Mesenchymal stem cell (in vitro differentiated cells and primary cell): Measurements from ENCODE around the gene TEKT5.

Experiments used
- DNase-seq: peaks from one replicate; pipeline ENCODE4 v3.0.0-alpha.2; 2013
- H2AFZ ChIP-seq: one replicate; pipeline ENCODE4 v1.6.1; 2013; ENCODE audit warnings: low read depth, mild to moderate bottlenecking, control low read depth, inconsistent platforms, low read length, moderate library complexity
- H2AK5ac ChIP-seq: 2 replicates; pipeline ENCODE4 v1.6.1; 2013; ENCODE audit warnings: low read length, moderate library complexity, mild to moderate bottlenecking, inconsistent platforms; ENCODE audit not compliant: severe bottlenecking
- H2BK120ac ChIP-seq: one replicate; pipeline ENCODE4 v1.6.1; 2013; ENCODE audit warnings: low read depth, mild to moderate bottlenecking, inconsistent platforms, low read length, moderate library complexity
- H2BK12ac ChIP-seq, 2 experiments: one replicate each; pipeline ENCODE4 v1.6.1; 2013; ENCODE audit warnings: inconsistent platforms in 2 of 2, low read length in 2 of 2, mild to moderate bottlenecking in 2 of 2, moderate library complexity in 2 of 2, control low read depth in 1 of 2
- H2BK15ac ChIP-seq: one replicate; pipeline ENCODE4 v1.6.1; 2013; ENCODE audit warnings: mild to moderate bottlenecking, low read depth, inconsistent platforms; ENCODE audit not compliant: poor library complexity, severe bottlenecking
- H2BK5ac ChIP-seq: 2 replicates; pipeline ENCODE4 v1.6.1; 2013; ENCODE audit warnings: low read depth, mild to moderate bottlenecking, low read length, control low read depth, inconsistent platforms; ENCODE audit not compliant: poor library complexity, severe bottlenecking
- H3K14ac ChIP-seq, 2 experiments: one replicate each; pipeline ENCODE4 v1.6.1; 2013; ENCODE audit warnings: inconsistent platforms in 2 of 2, low read length in 2 of 2, control low read depth in 1 of 2, mild to moderate bottlenecking in 1 of 2, moderate library complexity in 1 of 2
- H3K18ac ChIP-seq, 2 experiments: one replicate each; pipeline ENCODE4 v1.6.1; 2013; ENCODE audit warnings: inconsistent platforms in 2 of 2, low read length in 2 of 2, control low read depth in 1 of 2, low read depth in 1 of 2, mild to moderate bottlenecking in 1 of 2
- H3K23ac ChIP-seq, 2 experiments: one replicate each; pipeline ENCODE4 v1.6.1; 2013; ENCODE audit warnings: inconsistent platforms in 2 of 2, low read length in 2 of 2, mild to moderate bottlenecking in 2 of 2, moderate library complexity in 2 of 2, control low read depth in 1 of 2
- H3K27ac ChIP-seq: 2 replicates; pipeline ENCODE4 v1.5.1; 2013; ENCODE audit warnings: mild to moderate bottlenecking, moderate library complexity, low read length, control low read depth, inconsistent platforms; ENCODE audit not compliant: poor library complexity, severe bottlenecking
- H3K27me3 ChIP-seq, 2 experiments: 2 replicates each; pipeline versions ENCODE4 v1.6.1 to v1.7.0; 2013; ENCODE audit warnings: low read length in 2 of 2, mild to moderate bottlenecking in 2 of 2, moderate library complexity in 2 of 2, control low read depth in 1 of 2, inconsistent platforms in 1 of 2; ENCODE audit not compliant: control insufficient read depth in 1 of 2, insufficient read depth in 1 of 2
- H3K36me3 ChIP-seq, 2 experiments: 2 replicates each; pipeline versions ENCODE4 v1.6.1 to v1.7.0; 2013; ENCODE audit warnings: low read length in 2 of 2, control low read depth in 1 of 2, inconsistent platforms in 1 of 2, low read depth in 1 of 2, mild to moderate bottlenecking in 1 of 2; ENCODE audit not compliant: insufficient read depth in 2 of 2, control insufficient read depth in 1 of 2
- H3K4ac ChIP-seq, 2 experiments: one replicate each; pipeline ENCODE4 v1.6.1; 2013; ENCODE audit warnings: inconsistent platforms in 2 of 2, low read length in 2 of 2, mild to moderate bottlenecking in 2 of 2, moderate library complexity in 2 of 2, control low read depth in 1 of 2, low read depth in 1 of 2
- H3K4me1 ChIP-seq: 2 replicates; pipeline ENCODE4 v1.6.1; 2013; ENCODE audit warnings: low read depth, low read length, control low read depth; ENCODE audit not compliant: control insufficient read depth, insufficient read depth
- H3K4me2 ChIP-seq: 2 replicates; pipeline ENCODE4 v1.6.1; 2013; ENCODE audit warnings: low read length, mild to moderate bottlenecking, inconsistent platforms; ENCODE audit not compliant: poor library complexity, severe bottlenecking
- H3K4me3 ChIP-seq, 2 experiments: 2 replicates each; pipeline versions ENCODE4 v1.5.1 to v1.7.0; 2013; ENCODE audit warnings: low read length in 2 of 2, mild to moderate bottlenecking in 2 of 2, control low read depth in 1 of 2, low read depth in 1 of 2; ENCODE audit not compliant: insufficient read depth in 1 of 2
- H3K79me1 ChIP-seq: replicated peaks from 2 replicates; pipeline ENCODE4 v1.6.1; 2013; ENCODE audit warnings: mild to moderate bottlenecking, control low read depth, low read length, inconsistent platforms; ENCODE audit not compliant: poor library complexity, severe bottlenecking
- H3K9ac ChIP-seq: 2 replicates; pipeline ENCODE4 v1.7.0; 2013; ENCODE audit warnings: mild to moderate bottlenecking, low read length, moderate library complexity
- H3K9me3 ChIP-seq: 2 replicates; pipeline ENCODE4 v1.7.0; 2013; ENCODE audit warnings: mild to moderate bottlenecking, low read length; ENCODE audit not compliant: control insufficient read depth
- H4K8ac ChIP-seq: one replicate; pipeline ENCODE4 v1.6.1; 2013; ENCODE audit warnings: inconsistent platforms, mild to moderate bottlenecking, low read length, moderate library complexity
- H4K91ac ChIP-seq: one replicate; pipeline ENCODE4 v1.6.1; 2013; ENCODE audit warnings: mild to moderate bottlenecking, low read length, inconsistent platforms
- WGBS: methylation state at CpG from one replicate; pipeline ENCODE4 v1.1.7; 2013; ENCODE audit warnings: mixed read lengths; 5-methylcytosine and 5-hydroxymethylcytosine counted together

The TEKT5 gene

GRCh38 chr16:10665166-10665565 is 29.6 kb downstream of the TEKT5 start:
- no peak overlapping the region for H2AFZ ChIP-seq
- no peak overlapping the region for H2BK5ac ChIP-seq
- no peak overlapping the region for H2BK15ac ChIP-seq
- peaks cover 8 to 44% of the 10 kb centered on the region in 2 experiments for H3K27me3 ChIP-seq
- no peaks in the 10 kb centered on the region for H3K36me3 ChIP-seq
- H3K4me1 ChIP-seq, result no peaks in the 10 kb centered on the region
- H3K18ac ChIP-seq, result no peak overlapping the region
- H3K4me2 ChIP-seq, result no peak overlapping the region
- H4K8ac ChIP-seq, result no peak overlapping the region
- H3K79me1 ChIP-seq, result no peaks in the 10 kb centered on the region
- no peaks in the 10 kb centered on the region for H3K9me3 ChIP-seq
- no peak overlapping the region for H3K4me3 ChIP-seq
- no peak overlapping the region for H3K4ac ChIP-seq
- H4K91ac ChIP-seq, result no peak overlapping the region
- no peak overlapping the region for H3K23ac ChIP-seq
- H3K14ac ChIP-seq, result no peak overlapping the region
- H2AK5ac ChIP-seq, result no peak overlapping the region
- H3K27ac ChIP-seq, result no peak overlapping the region
- H2BK12ac ChIP-seq, result no peak overlapping the region
- H3K9ac ChIP-seq, result no peak overlapping the region
- DNase-seq, result no peak
- H2BK120ac ChIP-seq, result no peak overlapping the region
- 86% methylated on average over 7 of the region's 7 CpGs for WGBS

- no peak overlapping the region for H3K4me2 ChIP-seq
- H3K4ac ChIP-seq, result no peak overlapping the region
- H3K36me3 ChIP-seq, result no peaks in the 10 kb centered on the region
- H3K18ac ChIP-seq, result no peak overlapping the region
- no peak overlapping the region for H2AFZ ChIP-seq
- no peaks in the 10 kb centered on the region for H3K4me1 ChIP-seq
- no peak overlapping the region for H3K4me3 ChIP-seq
- H2BK12ac ChIP-seq, result no peak overlapping the region
- H3K9me3 ChIP-seq, result no peaks in the 10 kb centered on the region
- 85% methylated on average over 2 of the region's 2 CpGs for WGBS
- H3K9ac ChIP-seq, result no peak overlapping the region
- peaks cover 8 to 44% of the 10 kb centered on the region in 2 experiments for H3K27me3 ChIP-seq
- no peak overlapping the region for H3K27ac ChIP-seq
- H2AK5ac ChIP-seq, result no peak overlapping the region
- H4K8ac ChIP-seq, result no peak overlapping the region
- no peaks in the 10 kb centered on the region for H3K79me1 ChIP-seq
- H4K91ac ChIP-seq, result no peak overlapping the region
- DNase-seq, result no peak
- no peak overlapping the region for H3K14ac ChIP-seq
- H3K23ac ChIP-seq, result no peak overlapping the region
- H2BK120ac ChIP-seq, result no peak overlapping the region
- no peak overlapping the region for H2BK15ac ChIP-seq
- H2BK5ac ChIP-seq, result no peak overlapping the region
Measured at GRCh38 chr16:10664720-10665126, 30.0 kb downstream of the TEKT5 start.

DNA sequence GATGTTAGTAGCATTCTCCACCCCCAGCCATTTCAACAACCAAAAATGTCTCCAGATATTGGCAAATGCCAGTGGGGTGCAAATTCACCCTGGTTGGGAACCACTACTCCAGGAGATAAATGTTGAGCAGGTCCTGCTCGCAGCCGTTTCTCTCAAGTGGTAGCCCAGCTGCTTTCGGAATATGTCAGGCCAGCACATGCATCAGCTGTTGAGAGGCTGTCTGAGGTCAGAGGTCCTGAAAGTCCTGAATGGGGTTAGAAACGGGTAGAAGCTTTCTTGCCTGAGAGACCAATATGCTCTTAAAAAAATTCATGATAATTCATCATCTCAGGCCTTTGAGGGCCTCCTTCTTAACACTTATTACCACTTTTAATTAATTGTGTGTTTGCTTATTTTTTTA is 31.0 kb downstream of the TEKT5 start:
- no peak overlapping the region for H2AK5ac ChIP-seq
- H3K9me3 ChIP-seq, result no peaks in the 10 kb centered on the region
- no peak overlapping the region for H2BK5ac ChIP-seq
- no peak overlapping the region for H3K4ac ChIP-seq
- no peak overlapping the region for H4K8ac ChIP-seq
- no peak overlapping the region for H4K91ac ChIP-seq
- no peaks in the 10 kb centered on the region for H3K36me3 ChIP-seq
- H3K23ac ChIP-seq, result no peak overlapping the region
- H3K14ac ChIP-seq, result no peak overlapping the region
- no peak overlapping the region for H3K18ac ChIP-seq
- H3K27me3 ChIP-seq, result peaks cover 8 to 44% of the 10 kb centered on the region in 2 experiments
- no peaks in the 10 kb centered on the region for H3K4me1 ChIP-seq
- no peak overlapping the region for H2BK120ac ChIP-seq
- no peak overlapping the region for H2BK15ac ChIP-seq
- H2AFZ ChIP-seq, result no peak overlapping the region
- no peaks in the 10 kb centered on the region for H3K79me1 ChIP-seq
- WGBS, result 79% methylated on average over 2 of the region's 4 CpGs
- H3K9ac ChIP-seq, result no peak overlapping the region
- H2BK12ac ChIP-seq, result no peak overlapping the region
- no peak overlapping the region for H3K4me3 ChIP-seq
- no peak overlapping the region for H3K27ac ChIP-seq
- no peak for DNase-seq
- H3K4me2 ChIP-seq, result no peak overlapping the region

- Histone ChIP-seq H3K36me3 (no peaks in the 10 kb centered on the region), H2BK5ac (no peak overlapping the region), H4K8ac (no peak overlapping the region), H3K18ac (no peak overlapping the region), H2BK120ac (no peak overlapping the region), H3K4ac (no peak overlapping the region), H3K4me3 (no peak overlapping the region), H3K27me3 (peaks cover 8 to 44% of the 10 kb centered on the region in 2 experiments), H2AK5ac (no peak overlapping the region), H2BK15ac (no peak overlapping the region), H3K23ac (no peak overlapping the region), H4K91ac (no peak overlapping the region), H3K79me1 (no peaks in the 10 kb centered on the region), H3K14ac (no peak overlapping the region), H3K9me3 (no peaks in the 10 kb centered on the region), H3K4me2 (no peak overlapping the region), H2BK12ac (no peak overlapping the region), H2AFZ (no peak overlapping the region), H3K4me1 (no peaks in the 10 kb centered on the region), H3K9ac (no peak overlapping the region), H3K27ac (no peak overlapping the region)
- no peak for DNase-seq
- 67% methylated on average over 1 of the region's 1 CpG for WGBS
Measured at GRCh38 chr16:10663146-10663545, 31.6 kb downstream of the TEKT5 start.
